Natural killer cell (primary cell): ENCODE measurements around the gene DEGS2. TPM values are rescaled to one million over a fixed set of nuclear protein-coding genes. Genes with fewer than 3 reads are reported as not detected.

Experiments
- ATAC-seq, 3 donors: fragments of 150-1000 bp in 2 of 3; fragments of 200-7000 bp in 1 of 3; cut with Tn5 transposase; 1 replicate in 1 of 3; 2 replicates in 2 of 3; pipeline ENCODE4 v1.10.0; 2021; ENCODE audit warnings: mild to moderate bottlenecking in 2 of 3, moderate library complexity in 2 of 3
- DNase-seq, 2 donors: peaks; one replicate each; pipeline versions ENCODE4 v3.0.0 to v3.0.0-alpha.2; 2013 to 2021; ENCODE audit warnings: mixed read lengths in 1 of 2
- H3K27ac ChIP-seq: one replicate; pipeline ENCODE4 v1.5.1; 2013; ENCODE audit warnings: mild to moderate bottlenecking, low read length
- H3K27me3 ChIP-seq: one replicate; pipeline ENCODE4 v1.6.1; 2013; ENCODE audit warnings: low read length; ENCODE audit not compliant: control insufficient read depth, insufficient read depth
- H3K36me3 ChIP-seq: one replicate; pipeline ENCODE4 v1.6.1; 2013; ENCODE audit warnings: low read length; ENCODE audit not compliant: control insufficient read depth, insufficient read depth
- H3K4me1 ChIP-seq: one replicate; pipeline ENCODE4 v1.6.1; 2013; ENCODE audit warnings: low read length; ENCODE audit not compliant: control insufficient read depth, insufficient read depth
- H3K4me3 ChIP-seq: one replicate; pipeline ENCODE4 v1.5.1; 2013; ENCODE audit warnings: low read length
- H3K9me3 ChIP-seq: one replicate; pipeline ENCODE4 v1.6.1; 2013; ENCODE audit warnings: low read length; ENCODE audit not compliant: control insufficient read depth, insufficient read depth
- H3K27ac Mint-ChIP-seq, 2 donors: one replicate each; pipeline ENCODE4 v1.8.0; 2022; ENCODE audit warnings: mild to moderate bottlenecking in 2 of 2, mixed read lengths in 2 of 2, moderate library complexity in 1 of 2
- H3K27me3 Mint-ChIP-seq, 2 donors: one replicate each; pipeline ENCODE4 v1.8.0; 2022; ENCODE audit warnings: low read depth in 2 of 2, mixed read lengths in 2 of 2
- H3K36me3 Mint-ChIP-seq: one replicate; pipeline ENCODE4 v1.8.0; 2022; ENCODE audit warnings: mixed read lengths
- H3K4me1 Mint-ChIP-seq, 2 donors: one replicate each; pipeline ENCODE4 v1.8.0; 2022; ENCODE audit warnings: mixed read lengths in 2 of 2
- H3K4me3 Mint-ChIP-seq: one replicate; pipeline ENCODE4 v1.8.0; 2022; ENCODE audit warnings: mild to moderate bottlenecking, moderate library complexity, mixed read lengths
- H3K9me3 Mint-ChIP-seq, 2 donors: one replicate each; pipeline ENCODE4 v1.8.0; 2022; ENCODE audit warnings: mixed read lengths in 2 of 2
- CTCF ChIP-seq: fragments of 200-600 bp; IDR thresholded peaks from one replicate; pipeline ENCODE4 v1.8.0; 2022; ENCODE audit warnings: antibody characterized with exemption
- WGBS: methylation state at CpG from one replicate; pipeline ENCODE4 v1.1.7; 2013; ENCODE audit warnings: missing lambda C conversion rate; ENCODE audit not compliant: insufficient coverage; 5-methylcytosine and 5-hydroxymethylcytosine counted together
- intact Hi-C: fragments of 100-400 bp; cut with micrococcal nuclease; formaldehyde crosslinking; loops from one replicate; pipeline ENCODE4 v1.14.2; 2022
- total RNA-seq, 4 donors: library from RNA; stranded (reverse); fragments of 120-200 nt in 1 of 4; gene quantifications; one replicate each; pipeline versions ENCODE4 v1.2.3 to v1.2.4, GENCODE V29; 2013 to 2022

Gene DEGS2
- total RNA-seq, 3 donors from 2014 or later (not counting 1 experiment from before 2014, with no cell fraction given): 0.60 to 7.1 (median 4.4) TPM

DNA sequence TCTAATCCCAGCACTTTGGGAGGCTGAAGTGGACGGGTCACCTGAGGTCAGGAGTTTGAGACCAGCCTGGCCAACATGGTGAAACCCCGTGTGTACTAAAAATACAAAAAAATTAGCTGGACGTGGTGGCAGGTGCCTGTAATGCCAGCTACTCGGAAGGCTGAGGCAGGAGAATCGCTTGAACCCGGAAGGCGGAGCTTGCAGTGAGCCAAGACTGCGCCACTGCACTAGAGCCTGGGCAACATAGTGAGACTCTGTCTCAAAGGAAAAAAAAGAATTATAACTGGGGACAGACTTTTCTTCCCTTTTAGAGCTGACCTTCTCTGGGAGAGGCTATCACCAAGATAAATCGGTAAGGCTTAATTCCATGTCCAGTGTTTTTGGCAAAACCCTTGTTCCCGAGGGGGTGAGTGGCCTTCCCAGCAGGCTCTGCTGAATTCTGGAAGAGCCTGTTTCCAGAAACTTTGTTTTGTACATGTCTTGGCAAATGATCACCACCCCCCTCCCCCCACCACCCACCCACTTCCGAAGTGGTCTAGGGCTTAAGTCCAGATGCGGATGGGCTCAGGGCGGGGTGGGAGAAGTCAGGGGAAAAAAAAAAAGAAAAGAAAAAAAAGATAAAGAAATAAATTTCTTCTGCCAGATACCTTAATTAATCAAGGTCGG, 32.3 kb upstream of the DEGS2 start:
- Histone ChIP-seq H3K4me1 (peaks cover 18% of the 10 kb centered on the region), H3K9me3 (no peaks in the 10 kb centered on the region), H3K4me3 (no peak overlapping the region), H3K36me3 (no peaks in the 10 kb centered on the region), H3K27ac (peak overlapping the region; percentile 91), H3K27me3 (no peaks in the 10 kb centered on the region)
- no peak for TF ChIP-seq CTCF
- ATAC-seq: no peak
- 95% methylated on average over 11 of the region's 14 CpGs for WGBS
- Mint-ChIP-seq H3K27ac (peak overlapping the region in 1 of 2 donors; percentile 93), H3K9me3 (no peaks in the 10 kb centered on the region), H3K4me3 (peak overlapping the region; percentile 2), H3K27me3 (no peaks in the 10 kb centered on the region), H3K36me3 (no peaks in the 10 kb centered on the region), H3K4me1 (peaks cover 7 to 9% of the 10 kb centered on the region in 2 donors)
- intact Hi-C loops: loop anchor here (2.0 to 5.0 kb wide), 3 partner anchors 123 to 509 kb away; partner anchors contain the start of gene CYP46A1
- DNase-seq: no peak

DNA sequence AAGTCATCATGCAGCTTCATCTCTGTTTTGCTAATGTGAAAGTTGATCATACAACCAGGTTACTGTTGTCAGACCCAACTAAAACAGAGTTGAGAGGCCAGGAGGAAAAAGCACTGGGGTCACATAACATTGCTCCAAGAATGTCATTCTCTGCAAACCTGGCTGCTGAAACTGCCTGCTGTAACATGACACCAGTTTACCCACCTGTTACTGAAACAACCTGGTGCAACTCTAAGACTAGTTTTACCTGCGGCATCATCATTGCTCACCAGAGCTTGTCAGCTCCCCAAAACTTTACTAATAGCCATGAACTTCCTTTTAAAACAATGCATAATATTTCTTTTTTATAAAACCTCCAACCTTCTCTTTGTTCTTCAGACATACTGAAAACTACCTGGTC, 30.7 kb upstream of the DEGS2 start:
- Mint-ChIP-seq H3K9me3 (no peaks in the 10 kb centered on the region), H3K36me3 (no peaks in the 10 kb centered on the region), H3K4me3 (no peak overlapping the region), H3K27me3 (no peaks in the 10 kb centered on the region), H3K4me1 (peaks cover 7 to 11% of the 10 kb centered on the region in 2 donors), H3K27ac (no peak overlapping the region)
- Histone ChIP-seq H3K4me1 (peaks cover 18% of the 10 kb centered on the region), H3K4me3 (no peak overlapping the region), H3K36me3 (no peaks in the 10 kb centered on the region), H3K27me3 (no peaks in the 10 kb centered on the region), H3K9me3 (no peaks in the 10 kb centered on the region), H3K27ac (no peak overlapping the region)
- TF ChIP-seq CTCF: no peak
- DNase-seq (no peak), ATAC-seq (no peak)
- intact Hi-C loops: loop anchor here (5.0 kb wide), 1 partner anchor 508 kb away; the partner anchor contains the start of gene CYP46A1
- 92% methylated on average over 1 of the region's 1 CpG for WGBS

DNA sequence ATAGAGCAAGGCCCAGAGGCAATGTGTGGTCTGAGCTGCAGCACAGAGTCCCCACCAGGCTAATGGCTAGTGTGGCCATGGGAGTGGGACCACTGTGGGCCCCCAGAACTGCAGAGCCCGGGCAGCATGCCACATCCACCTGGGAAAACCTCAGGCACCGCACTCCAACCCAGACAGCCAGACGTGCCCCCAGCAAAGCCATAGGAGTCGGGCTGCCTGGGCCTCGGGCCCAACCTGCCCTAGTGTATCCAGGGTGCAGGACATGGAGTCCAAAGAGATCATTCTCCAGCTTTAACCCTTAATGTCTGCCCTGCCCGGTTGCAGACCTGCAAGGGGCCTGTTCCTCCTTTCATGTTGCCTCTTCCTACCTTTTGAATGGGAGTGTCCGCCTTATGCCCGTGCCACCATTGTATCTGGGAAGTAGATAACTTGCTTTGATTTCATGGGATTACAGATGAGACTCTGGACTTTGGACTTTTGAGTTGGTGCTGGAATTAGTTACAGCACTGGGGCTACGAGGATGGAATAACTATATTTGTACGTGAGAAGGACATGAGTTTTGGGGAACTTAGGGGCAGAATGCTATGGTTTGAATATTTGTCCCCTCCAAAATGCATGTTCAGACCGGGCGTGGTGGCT, 29.1 kb upstream of the DEGS2 start:
- Histone ChIP-seq H3K9me3 (no peaks in the 10 kb centered on the region), H3K4me1 (peaks cover 15% of the 10 kb centered on the region), H3K36me3 (no peaks in the 10 kb centered on the region), H3K27me3 (no peaks in the 10 kb centered on the region), H3K27ac (no peak overlapping the region), H3K4me3 (no peak overlapping the region)
- intact Hi-C loops: no loop called here
- H3K27ac Mint-ChIP-seq: no peak overlapping the region
- H3K36me3 Mint-ChIP-seq: no peaks in the 10 kb centered on the region
- ATAC-seq (no peak), DNase-seq (no peak)
- H3K4me3 Mint-ChIP-seq: no peak overlapping the region
- H3K4me1 Mint-ChIP-seq: peaks cover 5 to 11% of the 10 kb centered on the region in 2 donors
- H3K27me3 Mint-ChIP-seq: no peaks in the 10 kb centered on the region
- no peaks in the 10 kb centered on the region for H3K9me3 Mint-ChIP-seq
- no peak for TF ChIP-seq CTCF
- 95% methylated on average over 12 of the region's 12 CpGs for WGBS
